ENCODE measurements around the gene NTRK1.

NTRK1 gene

DNA sequence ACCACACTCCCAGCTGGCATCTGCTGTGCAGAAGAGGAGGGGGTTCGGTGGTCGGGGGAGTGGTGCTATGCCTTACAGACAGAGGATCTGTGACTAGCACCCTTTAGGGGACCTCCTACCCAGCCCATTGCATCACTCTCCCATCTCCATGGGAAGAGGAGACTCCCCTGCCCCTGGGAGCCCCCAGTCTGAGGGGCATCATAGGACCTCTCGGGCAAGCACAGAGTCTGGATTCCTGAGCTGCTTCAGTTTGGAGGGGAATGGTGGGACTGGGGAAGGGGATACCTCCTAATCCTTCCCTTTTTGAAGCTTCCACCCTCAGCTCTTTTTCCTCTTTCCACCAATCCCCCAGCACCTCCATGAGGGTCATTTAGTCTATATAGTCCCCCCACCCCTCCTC is 3.1 kb upstream of the NTRK1 start:
- Histone ChIP-seq H3F3A (ENCODE audit: insufficient read depth, low read length) (no peaks in the 10 kb centered on the region), H3K9ac (ENCODE audit: low read length) (no peak overlapping the region), H3K9me3 (ENCODE audit: low read length) (no peaks in the 10 kb centered on the region), H2AFZ (ENCODE audit: low read length) (no peak overlapping the region), H3K4me3 (ENCODE audit: low read depth, low read length, poor library complexity, severe bottlenecking) (no peak overlapping the region), H3K27me3 (ENCODE audit: insufficient read depth, low read length) (0 out of 2 replicates have a peak, but pooled peaks cover 6% of the 10 kb centered on the region), H3K27ac (ENCODE audit: low read depth, low read length, poor library complexity, severe bottlenecking) (no peak overlapping the region), H3K4me2 (ENCODE audit: low read length) (no peak overlapping the region), H3K79me2 (ENCODE audit: insufficient read depth, low read length) (no peaks in the 10 kb centered on the region), H3K4me1 (ENCODE audit: insufficient read depth, low read length, severe bottlenecking) (peaks cover 5% of the 10 kb centered on the region), H3K36me3 (ENCODE audit: insufficient read depth, low read length) (no peaks in the 10 kb centered on the region), H3K9me2 (ENCODE audit: low read depth, low read length) (no peaks in the 10 kb centered on the region), H4K20me1 (ENCODE audit: insufficient read depth, low read length) (no peaks in the 10 kb centered on the region)
- TF ChIP-seq, protein P1, sequence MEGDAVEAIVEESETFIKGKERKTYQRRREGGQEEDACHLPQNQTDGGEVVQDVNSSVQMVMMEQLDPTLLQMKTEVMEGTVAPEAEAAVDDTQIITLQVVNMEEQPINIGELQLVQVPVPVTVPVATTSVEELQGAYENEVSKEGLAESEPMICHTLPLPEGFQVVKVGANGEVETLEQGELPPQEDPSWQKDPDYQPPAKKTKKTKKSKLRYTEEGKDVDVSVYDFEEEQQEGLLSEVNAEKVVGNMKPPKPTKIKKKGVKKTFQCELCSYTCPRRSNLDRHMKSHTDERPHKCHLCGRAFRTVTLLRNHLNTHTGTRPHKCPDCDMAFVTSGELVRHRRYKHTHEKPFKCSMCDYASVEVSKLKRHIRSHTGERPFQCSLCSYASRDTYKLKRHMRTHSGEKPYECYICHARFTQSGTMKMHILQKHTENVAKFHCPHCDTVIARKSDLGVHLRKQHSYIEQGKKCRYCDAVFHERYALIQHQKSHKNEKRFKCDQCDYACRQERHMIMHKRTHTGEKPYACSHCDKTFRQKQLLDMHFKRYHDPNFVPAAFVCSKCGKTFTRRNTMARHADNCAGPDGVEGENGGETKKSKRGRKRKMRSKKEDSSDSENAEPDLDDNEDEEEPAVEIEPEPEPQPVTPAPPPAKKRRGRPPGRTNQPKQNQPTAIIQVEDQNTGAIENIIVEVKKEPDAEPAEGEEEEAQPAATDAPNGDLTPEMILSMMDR (IDR thresholded peaks at IDR 0.05; ENCODE audit: low read length) = no peak
- TF ChIP-seq EZH2 (IDR thresholded peaks at IDR 0.05; ENCODE audit: borderline replicate concordance, low read length) = no peak

DNA sequence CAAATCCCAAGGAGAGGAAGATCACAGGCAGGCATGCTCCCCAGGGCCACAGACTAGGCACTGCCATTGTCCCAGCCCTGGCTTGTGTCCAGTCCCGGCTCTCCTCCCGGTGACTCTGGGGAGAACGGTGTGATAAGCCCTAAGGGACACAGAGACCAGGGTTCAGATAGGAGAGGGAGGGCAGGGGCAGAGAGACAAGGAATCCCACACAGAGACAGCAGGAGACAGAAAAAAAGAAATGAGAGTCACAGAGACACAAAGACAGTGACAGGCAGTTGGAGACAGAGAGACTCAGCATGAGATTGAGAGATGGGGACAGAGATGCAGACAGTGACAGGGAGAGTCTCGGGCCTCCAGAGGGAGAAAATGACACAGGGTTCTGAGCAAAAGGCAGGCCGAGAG is 2.1 kb upstream of the NTRK1 start:
- H3K36me3 ChIP-seq (ENCODE audit: insufficient read depth, low read length) = no peaks in the 10 kb centered on the region
- no peak for TF ChIP-seq EZH2 (IDR thresholded peaks at IDR 0.05; ENCODE audit: borderline replicate concordance, low read length)
- TF ChIP-seq, protein P1 (IDR thresholded peaks at IDR 0.05; ENCODE audit: low read length) = no peak
- H3K4me1 ChIP-seq (ENCODE audit: insufficient read depth, low read length, severe bottlenecking) = peaks cover 5% of the 10 kb centered on the region
- no peaks in the 10 kb centered on the region for H4K20me1 ChIP-seq (ENCODE audit: insufficient read depth, low read length)
- H3K4me2 ChIP-seq (ENCODE audit: low read length) = no peak overlapping the region
- H2AFZ ChIP-seq (ENCODE audit: low read length) = no peak overlapping the region
- H3K9me2 ChIP-seq (ENCODE audit: low read depth, low read length) = no peaks in the 10 kb centered on the region
- H3F3A ChIP-seq (ENCODE audit: insufficient read depth, low read length) = no peaks in the 10 kb centered on the region
- H3K27ac ChIP-seq (ENCODE audit: low read depth, low read length, poor library complexity, severe bottlenecking) = no peak overlapping the region
- H3K9ac ChIP-seq (ENCODE audit: low read length) = no peak overlapping the region
- 0 out of 2 replicates have a peak, but pooled peaks cover 6% of the 10 kb centered on the region for H3K27me3 ChIP-seq (ENCODE audit: insufficient read depth, low read length)
- H3K79me2 ChIP-seq (ENCODE audit: insufficient read depth, low read length) = no peaks in the 10 kb centered on the region
- H3K9me3 ChIP-seq (ENCODE audit: low read length) = no peaks in the 10 kb centered on the region
- no peak overlapping the region for H3K4me3 ChIP-seq (ENCODE audit: low read depth, low read length, poor library complexity, severe bottlenecking)

DNA sequence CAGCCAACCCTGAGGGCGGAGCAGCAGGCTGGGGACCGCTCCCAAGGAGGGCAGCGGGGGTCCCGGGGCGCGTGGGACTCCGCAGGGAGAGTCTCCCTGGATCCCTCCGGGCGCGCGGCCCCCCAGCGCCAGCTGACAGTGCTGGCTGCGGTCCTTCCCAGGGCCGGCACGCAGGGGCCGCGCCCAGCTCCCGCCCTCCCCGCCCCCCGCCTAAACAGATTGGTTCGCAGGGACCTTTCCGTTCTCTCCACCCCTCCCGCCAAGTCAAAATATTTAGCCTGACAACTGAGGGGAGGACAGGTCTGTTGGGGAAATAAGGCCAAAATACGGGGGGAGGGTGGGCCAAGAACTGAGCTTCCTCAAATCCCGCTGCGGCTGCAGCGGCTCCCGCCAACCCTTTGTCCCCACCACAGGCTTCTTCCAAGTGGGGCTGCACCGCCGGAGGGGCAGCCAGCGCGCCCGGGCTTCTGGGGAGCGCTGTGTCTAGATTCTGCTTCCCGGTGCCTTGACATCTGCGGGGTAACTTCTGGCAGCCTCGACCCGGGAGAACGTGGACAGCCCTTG is 1.6 kb upstream of the NTRK1 start, which contains the start of gene INSRR:
Gene INSRR, minus strand, starts transcription at position 159 of the 564 bp plus-strand sequence. CDS start 496 bp downstream, outside the sequence.
- H3K27ac ChIP-seq (ENCODE audit: low read depth, low read length, poor library complexity, severe bottlenecking) = no peak within 1 kb of the TSS
- H2AFZ ChIP-seq (ENCODE audit: low read length) = no peak within 1 kb of the TSS
- H3F3A ChIP-seq (ENCODE audit: insufficient read depth, low read length) = no peaks in the 10 kb centered on the region
- no peaks in the 10 kb centered on the region for H3K79me2 ChIP-seq (ENCODE audit: insufficient read depth, low read length)
- H3K4me3 ChIP-seq (ENCODE audit: low read depth, low read length, poor library complexity, severe bottlenecking) = no peak within 1 kb of the TSS
- H3K9ac ChIP-seq (ENCODE audit: low read length) = no peak within 1 kb of the TSS
- H3K4me2 ChIP-seq (ENCODE audit: low read length) = no peak within 1 kb of the TSS
- peaks cover 5% of the 10 kb centered on the region for H3K4me1 ChIP-seq (ENCODE audit: insufficient read depth, low read length, severe bottlenecking)
- H3K9me3 ChIP-seq (ENCODE audit: low read length) = no peaks in the 10 kb centered on the region
- H3K27me3 ChIP-seq (ENCODE audit: insufficient read depth, low read length) = 0 out of 2 replicates have a peak, but pooled peaks cover 9% of the 10 kb centered on the region
- no peaks in the 10 kb centered on the region for H3K36me3 ChIP-seq (ENCODE audit: insufficient read depth, low read length)
- H4K20me1 ChIP-seq (ENCODE audit: insufficient read depth, low read length) = no peaks in the 10 kb centered on the region
- no peaks in the 10 kb centered on the region for H3K9me2 ChIP-seq (ENCODE audit: low read depth, low read length)
- TF ChIP-seq EZH2 (IDR thresholded peaks at IDR 0.05; ENCODE audit: borderline replicate concordance, low read length) = no peak
- TF ChIP-seq, protein P1 (IDR thresholded peaks at IDR 0.05; ENCODE audit: low read length) = no peak
